ENCODE measurements around the gene SUPT20HL2. TPM values are rescaled to one million over a fixed set of nuclear protein-coding genes. Genes with fewer than 3 reads are reported as not detected.

The SUPT20HL2 gene
- total RNA-seq, 1 experiment from 2014 or later: not detected

- intact Hi-C loops (cut with micrococcal nuclease; ENCODE audit: unreplicated experiment): no loop called here
These were observed 26.6 kb upstream of the SUPT20HL2 start for GRCh38 chrX:24340501-24340900.

GRCh38 chrX:24339911-24340310 lies 26.0 kb upstream of the SUPT20HL2 start:
- no peaks in the 10 kb centered on the region for H3K9me3 Mint-ChIP-seq (ENCODE audit: unreplicated experiment)
- H3K27me3 Mint-ChIP-seq (ENCODE audit: insufficient read depth, unreplicated experiment): peaks cover 8% of the 10 kb centered on the region
- no peaks in the 10 kb centered on the region for H3K4me1 Mint-ChIP-seq (ENCODE audit: low read depth, unreplicated experiment)
- Histone ChIP-seq H3K36me3 (ENCODE audit: control insufficient read depth, insufficient read depth, low read length) (no peaks in the 10 kb centered on the region), H3K4me3 (ENCODE audit: low read depth, low read length) (no peak overlapping the region), H3K27me3 (replicated peaks; ENCODE audit: control insufficient read depth, insufficient read depth, low read length) (no peaks in the 10 kb centered on the region), H3K9me3 (no peaks in the 10 kb centered on the region), H3K4me1 (no peaks in the 10 kb centered on the region)
- no peak overlapping the region for H3K4me3 Mint-ChIP-seq (ENCODE audit: unreplicated experiment)
- H3K36me3 Mint-ChIP-seq (ENCODE audit: insufficient read depth, unreplicated experiment): no peaks in the 10 kb centered on the region
- BruUV-seq (replicated peaks): no TSS peak
- TF ChIP-seq CTCF (IDR thresholded peaks at IDR 0.05; ENCODE audit: insufficient read depth in 1 of 2, low read depth in 1 of 2, low read length in 1 of 2, severe bottlenecking in 1 of 2, unreplicated experiment in 1 of 2): no peak
- POLR2A ChIA-PET: no interaction called here
- no peak overlapping the region for H3K27ac Mint-ChIP-seq (ENCODE audit: unreplicated experiment)
- DNase-seq: no peak
- CTCF ChIA-PET: no interaction called here
- intact Hi-C loops (cut with micrococcal nuclease; ENCODE audit: unreplicated experiment): no loop called here

More at GRCh38 chrX:24340501-24340900, 26.6 kb upstream of the SUPT20HL2 start:
- Mint-ChIP-seq H3K27ac (ENCODE audit: unreplicated experiment) (no peak overlapping the region), H3K4me3 (ENCODE audit: unreplicated experiment) (no peak overlapping the region), H3K4me1 (ENCODE audit: low read depth, unreplicated experiment) (no peaks in the 10 kb centered on the region), H3K9me3 (ENCODE audit: unreplicated experiment) (no peaks in the 10 kb centered on the region), H3K27me3 (ENCODE audit: insufficient read depth, unreplicated experiment) (peaks cover 8% of the 10 kb centered on the region), H3K36me3 (ENCODE audit: insufficient read depth, unreplicated experiment) (no peaks in the 10 kb centered on the region)
- no peaks in the 10 kb centered on the region for H3K36me3 ChIP-seq (ENCODE audit: control insufficient read depth, insufficient read depth, low read length)
- DNase-seq: no peak
- H3K9me3 ChIP-seq: no peaks in the 10 kb centered on the region
- no TSS peak for BruUV-seq (replicated peaks)
- no peak overlapping the region for H3K4me3 ChIP-seq (ENCODE audit: low read depth, low read length)
- H3K4me1 ChIP-seq: no peaks in the 10 kb centered on the region
- no peaks in the 10 kb centered on the region for H3K27me3 ChIP-seq (replicated peaks; ENCODE audit: control insufficient read depth, insufficient read depth, low read length)
- no peak for TF ChIP-seq CTCF (IDR thresholded peaks at IDR 0.05; ENCODE audit: insufficient read depth in 1 of 2, low read depth in 1 of 2, low read length in 1 of 2, severe bottlenecking in 1 of 2, unreplicated experiment in 1 of 2)
- POLR2A ChIA-PET: no interaction called here
- CTCF ChIA-PET: no interaction called here

GRCh38 chrX:24335871-24336270 lies 22.0 kb upstream of the SUPT20HL2 start:
- no peak for DNase-seq
- CTCF ChIA-PET: no interaction called here
- no peaks in the 10 kb centered on the region for H3K4me1 Mint-ChIP-seq (ENCODE audit: low read depth, unreplicated experiment)
- POLR2A ChIA-PET: no interaction called here
- H3K9me3 Mint-ChIP-seq (ENCODE audit: unreplicated experiment): no peaks in the 10 kb centered on the region
- H3K4me3 ChIP-seq (ENCODE audit: low read depth, low read length): no peak overlapping the region
- H3K27ac Mint-ChIP-seq (ENCODE audit: unreplicated experiment): no peak overlapping the region
- H3K4me3 Mint-ChIP-seq (ENCODE audit: unreplicated experiment): no peak overlapping the region
- no peaks in the 10 kb centered on the region for H3K27me3 ChIP-seq (replicated peaks; ENCODE audit: control insufficient read depth, insufficient read depth, low read length)
- intact Hi-C loops (cut with micrococcal nuclease; ENCODE audit: unreplicated experiment): no loop called here
- TF ChIP-seq CTCF (IDR thresholded peaks at IDR 0.05; ENCODE audit: insufficient read depth in 1 of 2, low read depth in 1 of 2, low read length in 1 of 2, severe bottlenecking in 1 of 2, unreplicated experiment in 1 of 2): no peak
- H3K27me3 Mint-ChIP-seq (ENCODE audit: insufficient read depth, unreplicated experiment): peaks cover 6% of the 10 kb centered on the region
- no peaks in the 10 kb centered on the region for H3K36me3 Mint-ChIP-seq (ENCODE audit: insufficient read depth, unreplicated experiment)
- BruUV-seq (replicated peaks): no TSS peak
- no peaks in the 10 kb centered on the region for H3K9me3 ChIP-seq
- H3K36me3 ChIP-seq (ENCODE audit: control insufficient read depth, insufficient read depth, low read length): no peaks in the 10 kb centered on the region
- no peaks in the 10 kb centered on the region for H3K4me1 ChIP-seq
